Measurements from ENCODE around the gene CEP83.

- no peak for TF ChIP-seq ZNF8 (CRISPR knock-in tag; IDR thresholded peaks at IDR 0.05)
- no peak for TF ChIP-seq PATZ1 (CRISPR knock-in tag; IDR thresholded peaks at IDR 0.05; ENCODE audit: borderline replicate concordance)
- TF ChIP-seq TOX (CRISPR knock-in tag; IDR thresholded peaks at IDR 0.05; ENCODE audit: borderline replicate concordance) = no peak
- no peak for TF ChIP-seq ZFP3 (CRISPR knock-in tag; IDR thresholded peaks at IDR 0.05)
- no peak for TF ChIP-seq ZFP30 (CRISPR knock-in tag; IDR thresholded peaks at IDR 0.05)
- no peak for TF ChIP-seq ARNTL (CRISPR knock-in tag; IDR thresholded peaks at IDR 0.05; ENCODE audit: borderline replicate concordance, low read depth)
- TF ChIP-seq CSDC2 (CRISPR knock-in tag; IDR thresholded peaks at IDR 0.05) = no peak
- no peak for TF ChIP-seq POU6F1 (CRISPR knock-in tag; IDR thresholded peaks at IDR 0.05; ENCODE audit: borderline replicate concordance, low read depth)
- TF ChIP-seq CREB5 (CRISPR knock-in tag; IDR thresholded peaks at IDR 0.05; ENCODE audit: low read depth) = no peak
- no peak for TF ChIP-seq RARB (CRISPR knock-in tag; IDR thresholded peaks at IDR 0.05)
- no peak for TF ChIP-seq GLIS3 (CRISPR knock-in tag; IDR thresholded peaks at IDR 0.05)
- no peak for TF ChIP-seq OSR1 (CRISPR knock-in tag; IDR thresholded peaks at IDR 0.05)
Measured at GRCh38 chr12:94362653-94363052, 97.0 kb downstream of the CEP83 start.
